Stimulated activated naive CD4-positive, alpha-beta T cell treated with Interleukin-2 at 50 U/mL for 16 hours (primary cell): ENCODE data around the gene ZNF132.
"Not testable (repeated sequence)": the region's sequence is repeated elsewhere in the genome, so short reads cannot be mapped to it uniquely, and the experiment has no call there.

Experiments
- DNase-seq: peaks from one replicate; lab custom pipeline; 2025; lab: John Stamatoyannopoulos, UW

The ZNF132 gene

GRCh38 chr19:58466760-58467589 is 27.0 kb upstream of the ZNF132 start, which contains the start of gene ZNF324:
TSS of gene ZNF324 (plus strand) at chr19:58467080. CDS start at chr19:58469186, 2,106 bp downstream.
- peak; percentile 98 for DNase-seq

GRCh38 chr19:58466089-58466759 is 26.3 kb upstream of the ZNF132 start:
- no peak for DNase-seq

GRCh38 chr19:58460039-58460438 is 20.1 kb upstream of the ZNF132 start:
- no peak for DNase-seq

GRCh38 chr19:58456111-58456510 is 16.2 kb upstream of the ZNF132 start:
- DNase-seq: no peak

- no peak for DNase-seq
Observed at GRCh38 chr19:58455306-58455705, 15.4 kb upstream of the ZNF132 start.

GRCh38 chr19:58453743-58454142 is 13.8 kb upstream of the ZNF132 start:
- DNase-seq: no peak

- DNase-seq: peak; percentile 98
Observed at GRCh38 chr19:58451358-58452101, 11.6 kb upstream of the ZNF132 start, which contains the start of gene ZNF324B. TSS of gene ZNF324B (plus strand) at chr19:58451622. CDS start at chr19:58453702, 2,080 bp downstream.

GRCh38 chr19:58450856-58451357 is 11.0 kb upstream of the ZNF132 start:
- no peak for DNase-seq

GRCh38 chr19:58449980-58450379 is 10.0 kb upstream of the ZNF132 start:
- not testable (repeated sequence) for DNase-seq

GRCh38 chr19:58448860-58449259 is 8.9 kb upstream of the ZNF132 start:
- not testable (repeated sequence) for DNase-seq

GRCh38 chr19:58442986-58443385 is 3.0 kb upstream of the ZNF132 start:
- DNase-seq: not testable (repeated sequence)

- DNase-seq: no peak
Observed at GRCh38 chr19:58440556-58440955, 603 bp upstream of the ZNF132 start.

GRCh38 chr19:58434217-58434616 is 5.7 kb downstream of the ZNF132 start:
- DNase-seq: no peak

GRCh38 chr19:58429745-58430144 is 10.2 kb downstream of the ZNF132 start:
- no peak for DNase-seq

GRCh38 chr19:58428617-58429016 is 11.3 kb downstream of the ZNF132 start:
- DNase-seq: no peak

- DNase-seq: no peak
Observed at GRCh38 chr19:58417071-58417470, 22.9 kb downstream of the ZNF132 start.

GRCh38 chr19:58416604-58417003 is 23.3 kb downstream of the ZNF132 start:
- DNase-seq: no peak

GRCh38 chr19:58409010-58409790 is 30.8 kb downstream of the ZNF132 start:
- DNase-seq: no peak

GRCh38 chr19:58408152-58409009 is 31.6 kb downstream of the ZNF132 start, which contains the start of gene ZNF584:
TSS of gene ZNF584 (plus strand) at chr19:58408649. CDS start at chr19:58409148, 499 bp downstream.
- DNase-seq: peak; percentile 94

GRCh38 chr19:58407658-58408151 is 32.2 kb downstream of the ZNF132 start:
- DNase-seq: no peak
